GM18499 (cell line): ENCODE data around the gene BGLAP.
A peak's percentile ranks its signal among the peaks of the same experiment; 100 is the strongest.
"Not testable (repeated sequence)": the region's sequence is repeated elsewhere in the genome, so short reads cannot be mapped to it uniquely, and the experiment has no call there.

Experiments used
- ATAC-seq: cut with Tn5 transposase; IDR thresholded peaks from one replicate; pipeline ENCODE4 v1.9.1; 2021; ENCODE audit warnings: moderate number of reproducible peaks; ENCODE audit not compliant: insufficient read depth, unreplicated experiment

Gene BGLAP

GRCh38 chr1:156241926-156242325 is at the start of gene BGLAP:
Gene BGLAP (plus strand): TSS chr1:156242184. CDS start chr1:156242232, 48 bp downstream.
- ATAC-seq: no peak

GRCh38 chr1:156193208-156193487 is 48.8 kb upstream of the BGLAP start:
- no peak for ATAC-seq

DNA sequence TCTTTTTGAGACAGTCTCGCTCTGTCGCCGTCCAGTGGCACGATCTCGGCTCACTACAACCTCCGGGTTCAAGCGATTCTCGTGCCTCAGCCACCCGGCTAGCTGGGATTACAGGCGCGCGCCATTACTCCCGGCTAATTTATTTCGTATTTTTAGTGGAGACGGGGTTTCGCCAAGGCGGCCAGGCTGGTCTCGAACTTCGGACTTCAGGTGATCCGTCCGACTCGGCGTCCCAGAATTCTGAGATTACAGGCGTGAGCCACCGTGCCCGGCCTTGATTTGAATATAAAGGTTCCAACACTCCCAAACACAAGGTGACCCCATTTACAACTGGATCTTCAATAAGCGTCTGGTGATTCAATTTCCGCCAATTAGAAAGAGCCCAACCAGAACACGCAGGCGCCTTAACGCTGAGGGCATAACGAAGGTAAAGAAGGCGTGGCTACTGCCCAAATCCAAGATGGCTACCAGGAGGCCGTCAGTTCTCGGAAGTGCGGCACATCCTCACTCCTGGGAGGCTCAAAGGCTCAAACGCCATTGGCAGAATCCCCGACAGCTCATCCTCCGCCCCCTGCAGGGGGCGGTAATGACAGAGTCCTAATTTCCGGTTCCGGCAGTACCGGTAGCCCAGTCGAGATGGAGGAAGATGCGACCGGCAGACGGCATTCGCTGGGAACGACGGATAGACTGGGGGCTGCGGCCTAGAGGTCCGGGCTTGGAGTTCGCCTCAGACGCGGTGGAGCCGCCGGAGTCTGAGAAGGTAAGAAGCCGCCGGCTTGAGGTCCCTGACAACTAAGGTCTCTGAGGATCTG is 48.3 kb upstream of the BGLAP start, which contains the start of gene SLC25A44:
SLC25A44 (plus strand) TSS at position 617 of the 812 bp plus-strand sequence. CDS start 5,744 bp downstream, outside the sequence.
- ATAC-seq: peak; percentile 94

DNA sequence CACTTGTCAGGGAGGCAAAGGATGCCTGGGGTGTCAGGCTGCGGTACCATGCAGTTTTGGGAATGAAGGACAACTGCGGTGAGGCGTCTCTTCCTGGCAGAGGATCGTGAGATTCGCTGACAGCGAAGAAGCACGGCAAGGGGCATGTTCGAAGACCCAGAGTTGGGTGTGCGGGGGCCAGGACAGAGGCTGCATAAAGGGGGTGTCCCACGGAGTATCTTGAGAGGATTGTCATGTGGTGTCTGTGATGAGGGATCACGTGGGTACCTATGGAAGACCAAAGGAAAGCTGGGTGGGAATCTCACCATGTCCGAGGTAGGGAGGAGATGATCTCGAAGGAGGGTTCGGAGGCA is 47.7 kb upstream of the BGLAP start:
- ATAC-seq: no peak

- no peak for ATAC-seq
Measured at GRCh38 chr1:156195853-156196252, 46.1 kb upstream of the BGLAP start.

DNA sequence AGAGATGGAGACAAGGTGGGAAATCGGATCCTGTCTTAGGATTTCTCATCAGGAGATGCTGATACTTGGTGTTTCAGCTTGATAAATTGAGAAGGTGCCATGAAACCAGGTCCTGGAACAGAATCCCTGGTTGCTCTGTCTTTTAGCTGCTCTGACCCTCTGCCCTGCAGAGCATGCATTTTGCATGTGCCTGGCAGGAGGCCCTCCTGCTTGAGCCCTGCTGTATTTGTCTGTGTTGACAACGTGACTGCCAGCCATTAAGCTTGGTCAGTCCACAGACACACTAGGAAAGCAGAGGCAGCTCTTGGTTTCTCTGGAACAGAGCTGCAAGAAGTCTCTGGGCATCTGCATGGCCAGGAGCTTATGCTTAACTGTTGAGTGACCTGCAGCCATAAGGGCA is 45.5 kb upstream of the BGLAP start:
- no peak for ATAC-seq

GRCh38 chr1:156198831-156199349 is 43.1 kb upstream of the BGLAP start:
- ATAC-seq: no peak

DNA sequence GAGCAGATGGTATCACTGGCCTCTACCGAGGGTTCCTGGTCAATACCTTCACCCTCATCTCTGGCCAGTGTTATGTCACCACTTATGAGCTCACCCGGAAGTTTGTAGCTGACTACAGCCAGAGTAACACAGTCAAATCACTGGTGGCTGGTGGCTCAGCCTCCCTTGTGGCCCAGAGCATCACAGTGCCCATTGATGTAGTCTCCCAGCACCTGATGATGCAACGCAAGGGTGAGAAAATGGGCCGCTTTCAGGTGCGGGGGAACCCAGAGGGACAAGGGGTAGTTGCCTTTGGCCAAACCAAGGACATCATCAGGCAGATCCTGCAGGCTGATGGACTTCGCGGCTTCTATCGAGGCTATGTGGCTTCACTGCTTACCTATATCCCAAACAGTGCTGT is 41.9 kb upstream of the BGLAP start:
- ATAC-seq: no peak

DNA sequence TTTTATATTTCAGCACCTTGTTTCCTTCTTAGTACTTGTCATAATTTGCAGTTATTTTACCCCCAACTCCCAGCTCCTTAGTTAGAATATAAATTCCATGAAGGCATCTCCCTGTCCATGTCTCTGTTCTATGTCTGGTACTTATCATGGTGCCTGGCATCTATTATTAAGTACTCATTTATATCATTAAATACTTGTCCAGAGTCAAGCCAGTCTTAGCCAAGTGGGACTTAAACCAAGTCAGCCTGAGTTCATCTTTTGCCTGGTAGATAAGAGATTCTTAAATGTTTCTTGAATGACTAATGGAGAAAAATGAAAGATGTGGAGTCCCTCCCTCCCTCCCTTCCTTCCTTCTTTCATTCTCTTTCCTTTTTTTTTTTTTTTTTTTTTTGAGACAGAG is 38.7 kb upstream of the BGLAP start:
- ATAC-seq: no peak

- no peak for ATAC-seq
Measured at GRCh38 chr1:156204686-156205085, 37.3 kb upstream of the BGLAP start.

- no peak for ATAC-seq
Measured at GRCh38 chr1:156211243-156211642, 30.7 kb upstream of the BGLAP start.

DNA sequence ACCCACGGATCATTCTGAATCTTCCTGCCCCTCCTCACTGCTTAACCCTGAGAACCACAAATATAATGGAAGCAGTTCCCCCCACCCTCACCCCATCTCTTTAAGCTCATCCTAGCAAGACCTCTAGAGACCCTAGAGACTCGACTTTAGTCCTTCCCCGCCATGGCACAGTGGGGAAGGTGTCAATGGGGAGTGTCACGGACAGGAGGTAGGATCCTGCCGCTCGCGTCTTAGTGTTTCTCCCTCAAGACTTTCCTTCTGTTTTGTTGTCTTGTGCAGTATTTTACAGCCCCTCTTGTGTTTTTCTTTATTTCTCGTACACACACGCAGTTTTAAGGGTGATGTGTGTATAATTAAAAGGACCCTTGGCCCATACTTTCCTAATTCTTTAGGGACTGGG is 29.9 kb upstream of the BGLAP start:
- no peak for ATAC-seq

DNA sequence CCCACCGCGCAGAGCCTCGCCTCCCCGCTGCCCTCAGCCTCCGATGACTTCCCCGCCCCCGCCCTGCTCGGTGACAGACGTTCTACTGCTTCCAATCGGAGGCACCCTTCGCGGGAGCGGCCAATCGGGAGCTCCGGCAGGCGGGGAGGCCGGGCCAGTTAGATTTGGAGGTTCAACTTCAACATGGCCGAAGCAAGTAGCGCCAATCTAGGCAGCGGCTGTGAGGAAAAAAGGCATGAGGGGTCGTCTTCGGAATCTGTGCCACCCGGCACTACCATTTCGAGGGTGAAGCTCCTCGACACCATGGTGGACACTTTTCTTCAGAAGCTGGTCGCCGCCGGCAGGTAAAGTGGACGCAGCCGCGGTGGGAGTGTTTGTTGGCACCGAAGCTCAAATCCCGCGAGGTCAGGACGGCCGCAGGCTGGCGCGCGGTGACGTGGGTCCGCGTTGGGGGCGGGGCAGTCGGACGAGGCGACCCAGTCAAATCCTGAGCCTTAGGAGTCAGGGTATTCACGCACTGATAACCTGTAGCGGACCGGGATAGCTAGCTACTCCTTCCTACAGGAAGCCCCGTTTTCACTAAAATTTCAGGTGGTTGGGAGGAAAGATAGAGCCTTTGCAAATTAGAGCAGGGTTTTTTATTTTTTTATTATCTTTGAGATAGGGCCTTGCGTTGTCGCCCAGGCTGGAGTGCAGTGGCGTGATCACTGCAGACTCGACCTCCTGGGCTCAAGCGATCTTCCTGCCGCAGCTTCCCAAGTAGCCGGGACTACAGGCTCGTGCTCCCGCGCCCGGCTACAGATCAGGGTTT is 28.9 kb upstream of the BGLAP start, which contains the start of gene PMF1:
PMF1 (plus strand) TSS at position 175 of the 811 bp plus-strand sequence; CDS start at position 184, 9 bp downstream.
- peak; percentile 49 for ATAC-seq

GRCh38 chr1:156213644-156213966 is 28.4 kb upstream of the BGLAP start:
- no peak for ATAC-seq

- ATAC-seq: no peak
Measured at GRCh38 chr1:156214024-156214748, 27.8 kb upstream of the BGLAP start.

DNA sequence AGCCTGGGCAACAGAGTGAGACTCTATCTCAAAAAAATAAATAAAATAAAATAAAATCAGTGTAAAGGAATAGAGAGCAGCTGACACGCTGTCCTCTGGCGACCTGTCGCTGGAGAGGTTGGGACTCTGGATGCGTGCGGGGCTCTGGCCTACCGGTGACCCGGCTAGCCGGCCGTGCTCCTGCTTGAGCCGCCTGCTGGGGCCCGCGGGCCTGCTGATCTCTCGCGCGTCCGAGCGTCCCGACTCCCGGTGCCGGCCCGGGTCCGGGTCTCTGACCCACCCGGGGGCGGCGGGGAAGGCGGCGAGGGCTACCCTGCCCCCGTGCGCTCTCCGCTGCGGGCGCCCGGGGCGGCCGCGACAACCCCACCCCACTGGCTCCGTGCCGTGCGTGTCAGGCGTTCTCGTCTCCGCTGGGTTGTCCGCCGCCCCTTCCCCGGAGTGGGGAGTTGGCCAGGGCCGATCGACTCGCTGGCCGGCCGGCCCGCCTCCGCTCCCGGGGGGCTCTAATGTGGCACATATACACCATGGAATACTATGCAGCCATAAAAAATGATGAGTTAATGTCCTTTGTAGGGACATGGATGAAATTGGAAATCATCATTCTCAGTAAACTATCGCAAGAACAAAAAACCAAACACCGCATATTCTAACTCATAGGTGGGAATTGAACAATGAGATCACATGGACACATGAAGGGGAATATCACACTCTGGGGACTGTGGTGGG is 25.5 kb upstream of the BGLAP start:
- ATAC-seq: not testable (repeated sequence)

- no peak for ATAC-seq
Measured at GRCh38 chr1:156217871-156218270, 24.1 kb upstream of the BGLAP start.

GRCh38 chr1:156220226-156220625 is 21.8 kb upstream of the BGLAP start:
- no peak for ATAC-seq

DNA sequence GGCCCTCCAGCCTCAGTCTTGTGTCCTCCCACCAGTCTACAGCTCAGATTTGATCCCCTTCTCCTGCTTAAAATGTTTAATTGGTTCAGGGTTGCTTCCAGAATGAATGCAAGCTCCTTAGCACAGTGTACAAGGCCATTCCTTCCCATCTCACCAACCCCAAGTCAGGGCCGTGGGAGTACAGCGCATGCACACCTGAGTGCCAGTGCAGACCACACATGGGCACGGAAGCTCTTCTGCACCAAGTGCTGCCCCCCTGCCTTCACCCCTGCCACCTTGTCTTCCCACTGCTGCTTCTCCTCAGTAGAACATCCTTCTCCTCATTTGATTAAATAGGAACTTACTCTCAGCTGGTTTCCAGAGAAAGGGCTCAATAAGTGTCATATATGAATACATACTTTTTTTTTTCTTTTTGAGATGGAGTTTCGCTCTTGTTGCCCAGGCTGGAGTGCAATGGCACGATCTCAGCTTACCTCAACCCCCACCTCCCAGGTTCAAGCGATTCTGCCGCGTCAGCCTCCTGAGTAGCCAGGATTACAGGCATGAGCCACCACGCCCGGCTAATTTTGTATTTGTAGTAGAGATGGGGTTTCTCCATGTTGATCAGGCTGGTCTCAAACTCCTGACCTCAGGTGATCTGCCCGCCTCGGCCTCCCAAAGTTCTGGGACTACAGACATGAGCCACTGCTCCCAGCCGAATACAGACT is 19.8 kb upstream of the BGLAP start:
- no peak for ATAC-seq

- ATAC-seq: no peak
Measured at GRCh38 chr1:156225677-156226014, 16.3 kb upstream of the BGLAP start.
